HepG2 (cell line): Measurements from ENCODE around the gene SLC38A3. TPM values are rescaled to one million over a fixed set of nuclear protein-coding genes. Genes with fewer than 3 reads are reported as not detected.
A peak's percentile ranks its signal among the peaks of the same experiment; 100 is the strongest.

Experiments used
- ATAC-seq: fragments of 200-7000 bp; cut with Tn5 transposase; 3 replicates; pipeline ENCODE4 v1.9.1; 2020; ENCODE audit warnings: mild to moderate bottlenecking, moderate library complexity
- BruUV-seq: library from RNA; stranded (reverse); fragments of 400-500 nt; replicated peaks from 2 replicates; lab custom pipeline; 2021; lab: Mats Ljungman, UMichigan
- CTCF ChIA-PET: fragments of 300-600 bp; formaldehyde crosslinking; extraction: SDS; loops from one replicate; lab custom pipeline; 2021; ENCODE audit warnings: low total read pairs, inconsistent platforms, low intra/inter-chr PET ratio; lab: Yijun Ruan, JAX
- POLR2A ChIA-PET: fragments of 350-600 bp; sonication (Branson Sonifier 250); formaldehyde crosslinking; loops from one replicate; lab custom pipeline; 2020; ENCODE audit warnings: antibody characterized with exemption, inconsistent platforms; lab: Yijun Ruan, JAX
- DNase-seq: peaks from one replicate; pipeline ENCODE4 v3.0.0-alpha.2; 2015; ENCODE audit warnings: low spot score
- FAIRE-seq: peaks from 3 replicates; lab custom pipeline; 2011; peaks lifted over from hg19 to GRCh38; lab: Jason Lieb, UNC
- H2AFZ ChIP-seq: one replicate; pipeline ENCODE4 v1.6.1; 2011; ENCODE audit warnings: low read length, inconsistent platforms
- H3K27ac ChIP-seq: fragments of 300-600 bp; 3 replicates; pipeline ENCODE4 v1.8.0; 2011; ENCODE audit warnings: mixed run types, mild to moderate bottlenecking, mixed read lengths, low read length, inconsistent platforms; ENCODE audit not compliant: insufficient read depth; ENCODE audit errors: extremely low read length
- H3K27me3 ChIP-seq, 2 experiments: fragments of 200-600 bp in 1 of 2; 2 replicates in 1 of 2; 3 replicates in 1 of 2; pipeline versions ENCODE4 v1.6.0 to v1.8.0; 2011; ENCODE audit warnings: low read length in 2 of 2, mild to moderate bottlenecking in 2 of 2, moderate library complexity in 2 of 2, inconsistent platforms in 1 of 2; ENCODE audit not compliant: insufficient read depth in 2 of 2, control insufficient read depth in 1 of 2
- H3K36me3 ChIP-seq, 2 experiments: fragments of 200-600 bp in 1 of 2; replicated peaks in 1 of 2; 2 replicates in 1 of 2; 3 replicates in 1 of 2; pipeline versions ENCODE4 v1.5.1 to v1.8.0; 2011; ENCODE audit warnings: low read length in 2 of 2, inconsistent platforms in 1 of 2; ENCODE audit not compliant: insufficient read depth in 2 of 2, control insufficient read depth in 1 of 2
- H3K4me1 ChIP-seq: 2 replicates; pipeline ENCODE4 v1.5.1; 2012; ENCODE audit warnings: low read length, inconsistent platforms; ENCODE audit not compliant: insufficient read depth
- H3K4me2 ChIP-seq: 2 replicates; pipeline ENCODE4 v1.6.0; 2011; ENCODE audit warnings: low read depth, low read length, inconsistent platforms
- H3K4me3 ChIP-seq, 3 experiments: fragments of 200-600 bp in 1 of 3; sonication (generic), shearing (Covaris generic) in 1 of 3; replicated peaks in 1 of 3; 2 replicates each; pipeline ENCODE4 v1.5.1; 2011 to 2016; ENCODE audit warnings: low read length in 3 of 3, inconsistent platforms in 2 of 3, low read depth in 2 of 3, mild to moderate bottlenecking in 2 of 3, control low read depth in 1 of 3, mixed read lengths in 1 of 3; ENCODE audit not compliant: insufficient read depth in 1 of 3
- H3K79me2 ChIP-seq: one replicate; pipeline ENCODE4 v1.6.1; 2011; ENCODE audit warnings: low read length, inconsistent platforms; ENCODE audit not compliant: insufficient read depth
- H3K9ac ChIP-seq: 2 replicates; pipeline ENCODE4 v1.6.0; 2011; ENCODE audit warnings: mild to moderate bottlenecking, low read depth, low read length, inconsistent platforms; ENCODE audit not compliant: insufficient read depth
- H3K9me3 ChIP-seq: 2 replicates; pipeline ENCODE4 v1.5.1; 2012; ENCODE audit warnings: mild to moderate bottlenecking, low read length
- H4K20me1 ChIP-seq: 2 replicates; pipeline ENCODE4 v1.6.0; 2011; ENCODE audit warnings: inconsistent platforms, mild to moderate bottlenecking, low read length, moderate library complexity; ENCODE audit not compliant: insufficient read depth
- CCDC6 ChIP-seq: sonication (generic); formaldehyde crosslinking; IDR thresholded peaks from 2 replicates; pipeline ENCODE4 v1.8.1; 2022; ENCODE audit warnings: mild to moderate bottlenecking, missing genetic modification reagents, moderate library complexity
- GATAD2A ChIP-seq: IDR thresholded peaks from 2 replicates; pipeline ENCODE4 v1.6.1; 2016
- HMG20B ChIP-seq: conservative IDR thresholded peaks from 2 replicates; pipeline ENCODE4 v1.6.1; 2016; ENCODE audit warnings: missing genetic modification reagents, missing compliant biosample characterization
- JUND ChIP-seq: sonication (generic); formaldehyde crosslinking; IDR thresholded peaks from 2 replicates; pipeline ENCODE4 v1.8.0; 2022; ENCODE audit warnings: mild to moderate bottlenecking, missing genetic modification reagents
- PAWR ChIP-seq: sonication (generic); formaldehyde crosslinking; IDR thresholded peaks from 2 replicates; pipeline ENCODE4 v1.4.0; 2020; ENCODE audit warnings: missing genetic modification reagents, mild to moderate bottlenecking, borderline replicate concordance
- POGK ChIP-seq: sonication (generic); formaldehyde crosslinking; conservative IDR thresholded peaks from 2 replicates; pipeline ENCODE4 v1.8.0; 2022; ENCODE audit warnings: mild to moderate bottlenecking, moderate library complexity, missing genetic modification reagents
- ZBTB3 ChIP-seq: sonication (generic); formaldehyde crosslinking; IDR thresholded peaks from 2 replicates; pipeline ENCODE4 v1.4.0; 2020; ENCODE audit warnings: low read depth, mild to moderate bottlenecking, moderate library complexity, missing genetic modification reagents, borderline replicate concordance
- ZNF136 ChIP-seq: sonication (generic); formaldehyde crosslinking; IDR thresholded peaks from 2 replicates; pipeline ENCODE4 v1.8.1; 2022; ENCODE audit warnings: low read depth, mild to moderate bottlenecking, moderate library complexity, missing genetic modification reagents
- ZNF468 ChIP-seq: sonication (generic); formaldehyde crosslinking; IDR thresholded peaks from 2 replicates; pipeline ENCODE4 v1.8.0; 2022; ENCODE audit warnings: mild to moderate bottlenecking, moderate library complexity, missing genetic modification reagents
- ZNF503 ChIP-seq: sonication (generic); formaldehyde crosslinking; IDR thresholded peaks from 2 replicates; pipeline ENCODE4 v1.4.0; 2020; ENCODE audit warnings: missing genetic modification reagents
- ZNF580 ChIP-seq: IDR thresholded peaks from 2 replicates; pipeline ENCODE4 v1.6.1; 2016; ENCODE audit warnings: low read depth, borderline replicate concordance
- ZNF598 ChIP-seq: sonication (generic); formaldehyde crosslinking; IDR thresholded peaks from 2 replicates; pipeline ENCODE4 v1.5.1; 2020; ENCODE audit warnings: mild to moderate bottlenecking, missing genetic modification reagents, borderline replicate concordance
- ZNF7 ChIP-seq: IDR thresholded peaks from 2 replicates; pipeline ENCODE4 v1.6.1; 2016; ENCODE audit warnings: missing biosample characterization, missing genetic modification reagents
- WGBS: methylation state at CpG from one replicate; pipeline ENCODE4 v1.1.6; 2017; ENCODE audit warnings: low lambda C conversion rate; 5-methylcytosine and 5-hydroxymethylcytosine counted together
- in situ Hi-C: cut with HindIII; loops from 2 replicates; pipeline ENCODE4 v1.10.0; 2017; ENCODE audit warnings: low pct_unique_long_range_greater_than_20kb; ENCODE audit not compliant: extremely low pct_ligation_motif_present
- intact Hi-C: fragments of 100-400 bp; cut with micrococcal nuclease; formaldehyde crosslinking; loops from one replicate; pipeline ENCODE4 v1.10.0; 2022; ENCODE audit not compliant: unreplicated experiment
- polyA plus RNA-seq, 8 experiments: library from polyadenylated mRNA; depleted of rRNA in 3 of 8; stranded (reverse) in 7 of 8; unstranded in 1 of 8; fragments of >200 nt; fragmentation: Illumina TruSeq in 4 of 8; extraction: Trizol in 4 of 8; gene quantifications; 2 replicates each; pipeline versions ENCODE4 v1.2.1 to v1.2.3, GENCODE V29; 2011 to 2016; ENCODE audit warnings: low read depth in 4 of 8, missing spikeins in 1 of 8, mixed read lengths in 1 of 8; ENCODE audit not compliant: insufficient read depth in 1 of 8
- total RNA-seq, 5 experiments: library from RNA; depleted of rRNA; stranded (reverse); fragments of >200 nt; fragmentation: Illumina TruSeq; extraction: Trizol; gene quantifications; 2 replicates each; pipeline ENCODE4 v1.2.3, GENCODE V29; 2016; ENCODE audit warnings: low read depth in 1 of 5
- TF ChIP-seq, protein P1 (sequence below): sonication (generic); formaldehyde crosslinking; conservative IDR thresholded peaks from 2 replicates; pipeline ENCODE4 v1.4.0; 2020; ENCODE audit warnings: mild to moderate bottlenecking, missing genetic modification reagents, moderate library complexity

Gene SLC38A3
- total and polyA plus RNA-seq, 2 of the 13 experiments (the other 11 are each of a cell fraction or from before 2014, with no cell fraction given), result 29.8 to 164 TPM

GRCh38 chr3:50264383-50264963, 59.4 kb downstream of the SLC38A3 start:
- H2AFZ ChIP-seq, result no peak overlapping the region
- H3K27me3 ChIP-seq, result no peaks in the 10 kb centered on the region; a peak in 1 of 5 replicates
- DNase-seq (peak; percentile 98), ATAC-seq (peak; percentile 61), FAIRE-seq (peak; percentile 87)
- H3K27ac ChIP-seq, result peak overlapping the region; percentile 96
- intact Hi-C loops, result loop anchor here (5.0 kb wide), 1 partner anchor 38 kb away; the partner anchor contains the start of gene HYAL1
- in situ Hi-C loops, result loop anchor here (5.0 kb wide), 1 partner anchor 58 kb away; the partner anchor contains the start of gene HYAL2
- no peaks in the 10 kb centered on the region for H4K20me1 ChIP-seq
- 2% methylated on average over 7 of the region's 7 CpGs for WGBS
- BruUV-seq, result no TSS peak
- ChIA-PET POLR2A (interaction anchor here (0.6 to 8.0 kb wide), 26 partner anchors 7 to 114 kb away, joined by 3 to 155 read pairs (median 7); partner anchors contain the start of genes GNAI2, HYAL1, HYAL2 and HYAL3), CTCF (no interaction called here)
- H3K36me3 ChIP-seq, result no peaks in the 10 kb centered on the region
- peak overlapping the region; percentile 31 to 69 (median 46); a peak in 5 of 6 replicates for H3K4me3 ChIP-seq
- H3K9ac ChIP-seq, result peak overlapping the region; percentile 79
- H3K4me2 ChIP-seq, result peak overlapping the region; percentile 98
- H3K9me3 ChIP-seq, result no peaks in the 10 kb centered on the region
- peaks cover 91% of the 10 kb centered on the region for H3K4me1 ChIP-seq
- peaks cover 15% of the 10 kb centered on the region for H3K79me2 ChIP-seq
- TF ChIP-seq CCDC6 (CRISPR knock-in tag) (0 out of 2 replicates have a peak, but pooled peaks have one; percentile 18), HMG20B (CRISPR knock-in tag) (0 out of 2 replicates have a peak, but pooled peaks have one; percentile 23), ZNF598 (CRISPR knock-in tag) (no peak), ZNF136 (CRISPR knock-in tag) (no peak), ZNF580 (CRISPR knock-in tag) (no peak), ZNF503 (CRISPR knock-in tag) (peak; percentile 51; the same call in 1 of the 2 replicates), POGK (no peak), ZNF7 (no peak), GATAD2A (CRISPR knock-in tag) (peak; percentile 62), PAWR (CRISPR knock-in tag) (no peak), ZNF468 (CRISPR knock-in tag) (no peak), JUND (CRISPR knock-in tag) (peak; percentile 83), ZBTB3 (no peak)
- TF ChIP-seq, protein P1, sequence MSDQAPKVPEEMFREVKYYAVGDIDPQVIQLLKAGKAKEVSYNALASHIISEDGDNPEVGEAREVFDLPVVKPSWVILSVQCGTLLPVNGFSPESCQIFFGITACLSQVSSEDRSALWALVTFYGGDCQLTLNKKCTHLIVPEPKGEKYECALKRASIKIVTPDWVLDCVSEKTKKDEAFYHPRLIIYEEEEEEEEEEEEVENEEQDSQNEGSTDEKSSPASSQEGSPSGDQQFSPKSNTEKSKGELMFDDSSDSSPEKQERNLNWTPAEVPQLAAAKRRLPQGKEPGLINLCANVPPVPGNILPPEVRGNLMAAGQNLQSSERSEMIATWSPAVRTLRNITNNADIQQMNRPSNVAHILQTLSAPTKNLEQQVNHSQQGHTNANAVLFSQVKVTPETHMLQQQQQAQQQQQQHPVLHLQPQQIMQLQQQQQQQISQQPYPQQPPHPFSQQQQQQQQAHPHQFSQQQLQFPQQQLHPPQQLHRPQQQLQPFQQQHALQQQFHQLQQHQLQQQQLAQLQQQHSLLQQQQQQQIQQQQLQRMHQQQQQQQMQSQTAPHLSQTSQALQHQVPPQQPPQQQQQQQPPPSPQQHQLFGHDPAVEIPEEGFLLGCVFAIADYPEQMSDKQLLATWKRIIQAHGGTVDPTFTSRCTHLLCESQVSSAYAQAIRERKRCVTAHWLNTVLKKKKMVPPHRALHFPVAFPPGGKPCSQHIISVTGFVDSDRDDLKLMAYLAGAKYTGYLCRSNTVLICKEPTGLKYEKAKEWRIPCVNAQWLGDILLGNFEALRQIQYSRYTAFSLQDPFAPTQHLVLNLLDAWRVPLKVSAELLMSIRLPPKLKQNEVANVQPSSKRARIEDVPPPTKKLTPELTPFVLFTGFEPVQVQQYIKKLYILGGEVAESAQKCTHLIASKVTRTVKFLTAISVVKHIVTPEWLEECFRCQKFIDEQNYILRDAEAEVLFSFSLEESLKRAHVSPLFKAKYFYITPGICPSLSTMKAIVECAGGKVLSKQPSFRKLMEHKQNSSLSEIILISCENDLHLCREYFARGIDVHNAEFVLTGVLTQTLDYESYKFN, result peak; percentile 87
